Testis (tissue), 3 donors: ENCODE measurements around the gene PSMC3IP. TPM values are rescaled to one million over a fixed set of nuclear protein-coding genes. Genes with fewer than 3 reads are reported as not detected.
A peak's percentile ranks its signal among the peaks of the same experiment; 100 is the strongest.
"Not testable (repeated sequence)": the region's sequence is repeated elsewhere in the genome, so short reads cannot be mapped to it uniquely, and the experiment has no call there.

Experiments
- DNase-seq: peaks from one replicate; pipeline ENCODE4 v3.0.0-alpha.2; 2019
- H3K27ac ChIP-seq, 2 donors: fragments of 200-600 bp; sonication (generic); one replicate each; pipeline ENCODE4 v1.5.1; 2019
- H3K27me3 ChIP-seq: fragments of 200-600 bp; sonication (generic); one replicate; pipeline ENCODE4 v1.5.1; 2019
- H3K36me3 ChIP-seq: fragments of 200-600 bp; sonication (generic); one replicate; pipeline ENCODE4 v1.5.1; 2017; ENCODE audit warnings: low read depth; ENCODE audit errors: missing control alignments
- H3K4me1 ChIP-seq: fragments of 200-600 bp; sonication (generic); one replicate; pipeline ENCODE4 v1.5.1; 2019
- H3K4me3 ChIP-seq, 2 donors: fragments of 200-600 bp; sonication (generic); one replicate each; pipeline ENCODE4 v1.5.1; 2017 to 2019
- H3K9me3 ChIP-seq: fragments of 200-600 bp; sonication (generic); one replicate; pipeline ENCODE4 v1.5.1; 2017
- CTCF ChIP-seq, 3 experiments: fragments of 450-650 bp in 2 of 3; fragments of 200-600 bp in 1 of 3; sonication (generic) in 1 of 3; IDR thresholded peaks; one replicate each; pipeline ENCODE4 v1.5.1; 2016 to 2019; ENCODE audit warnings: antibody characterized with exemption in 3 of 3, mild to moderate bottlenecking in 2 of 3, moderate library complexity in 1 of 3
- POLR2A ChIP-seq: fragments of 450-650 bp; IDR thresholded peaks from one replicate; pipeline ENCODE4 v1.6.1; 2017; ENCODE audit warnings: antibody characterized with exemption, mild to moderate bottlenecking, moderate library complexity
- WGBS, 2 donors: methylation state at CpG; one replicate each; pipeline ENCODE4 v1.1.5; 2018; 5-methylcytosine and 5-hydroxymethylcytosine counted together
- intact Hi-C: fragments of 100-400 bp; cut with DNase I; formaldehyde crosslinking; loops from one replicate; pipeline ENCODE4 v1.15.1; 2023; ENCODE audit warnings: low total_unique reads
- polyA plus RNA-seq: library from polyadenylated mRNA; stranded (reverse); fragments of 350-450 nt; fragmentation: Illumina TruSeq; extraction: RNeasy Lipid Tissue Mini Kit (QIAGEN cat#74804); gene quantifications from one replicate; pipeline ENCODE4 v1.2.3, GENCODE V29; 2014; ENCODE audit warnings: low read depth, low replicate concordance; ENCODE audit not compliant: insufficient read depth
- total RNA-seq, 2 donors: library from RNA; depleted of rRNA; stranded (reverse); fragments of >200 nt; gene quantifications; one replicate each; pipeline ENCODE4 v1.2.3, GENCODE V29; 2016

Gene PSMC3IP
- total and polyA plus RNA-seq, 3 donors from 2014 or later = 17.2 to 45.3 (median 27.2) TPM

DNA sequence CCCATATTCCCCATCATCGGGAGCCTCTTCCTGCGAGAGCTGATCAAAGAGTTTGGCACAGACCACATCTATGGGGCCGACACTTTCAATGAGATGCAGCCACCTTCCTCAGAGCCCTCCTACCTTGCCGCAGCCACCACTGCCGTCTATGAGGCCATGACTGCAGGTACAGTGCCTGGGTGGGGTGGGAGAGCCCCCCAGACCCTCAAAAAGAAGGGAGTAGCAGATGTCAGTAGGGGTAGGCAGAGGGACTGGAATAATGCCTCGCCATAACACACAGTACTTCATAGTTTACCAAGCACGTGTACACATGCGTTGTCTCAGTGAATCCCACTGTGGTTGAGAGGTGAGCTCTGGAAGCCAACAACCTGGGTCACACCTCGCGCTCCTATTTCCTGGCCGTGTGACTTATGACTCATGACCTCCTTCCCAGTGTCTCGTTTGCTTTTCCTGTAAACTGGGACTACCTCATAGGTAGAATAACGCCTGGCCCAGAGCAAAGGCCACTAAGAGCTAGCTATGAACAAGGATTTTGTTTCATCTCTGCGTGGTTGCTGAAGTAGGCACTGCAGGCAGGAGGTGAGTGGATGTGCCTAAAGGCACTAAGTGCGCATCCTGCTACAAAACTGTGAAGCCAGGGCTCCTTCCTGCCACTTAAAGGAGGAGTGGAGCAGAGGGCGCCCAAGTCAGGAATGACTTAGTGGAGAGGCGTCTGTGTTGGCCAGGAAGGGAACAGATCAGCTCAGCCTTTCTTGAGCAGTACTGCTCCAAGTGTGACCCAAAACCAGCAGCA, 36.3 kb downstream of the PSMC3IP start:
- intact Hi-C loops = no loop called here
- no peak overlapping the region for H3K4me3 ChIP-seq

GRCh38 chr17:42540558-42540957, 37.0 kb downstream of the PSMC3IP start:
- H3K9me3 ChIP-seq, DNase-seq, H3K36me3 ChIP-seq, H3K27me3 ChIP-seq, intact Hi-C loops, H3K4me3 ChIP-seq, H3K27ac ChIP-seq: not testable (repeated sequence)
- whole genome bisulfite sequencing, 2 donors = 84 to 87% methylated on average over 4 of the region's 4 CpGs
- peaks cover 13% of the 10 kb centered on the region for H3K4me1 ChIP-seq

More for the DNA sequence above, 36.3 kb downstream of the PSMC3IP start:
- H3K9me3 ChIP-seq = no peaks in the 10 kb centered on the region
- H3K27me3 ChIP-seq = no peaks in the 10 kb centered on the region
- H3K27ac ChIP-seq = no peak overlapping the region
- H3K36me3 ChIP-seq = no peaks in the 10 kb centered on the region
- no peak for DNase-seq
- TF ChIP-seq CTCF (IDR thresholded peaks at IDR 0.05) (no peak), POLR2A (no peak)
- H3K4me1 ChIP-seq = peaks cover 10% of the 10 kb centered on the region
- WGBS, 2 donors = 86 to 88% methylated on average over 17 of the region's 17 CpGs

- Histone ChIP-seq H3K36me3 (no peaks in the 10 kb centered on the region), H3K27me3 (no peaks in the 10 kb centered on the region), H3K4me1 (peaks cover 17% of the 10 kb centered on the region), H3K27ac (no peak overlapping the region), H3K9me3 (no peaks in the 10 kb centered on the region), H3K4me3 (no peak overlapping the region)
- WGBS, 2 donors = 94% methylated on average over 7 to 14 of the region's 14 CpGs
- TF ChIP-seq CTCF (IDR thresholded peaks at IDR 0.05) = no peak
- no peak for TF ChIP-seq POLR2A
- no peak for DNase-seq
- intact Hi-C loops = no loop called here
Observed at GRCh38 chr17:42538482-42538881, 39.0 kb downstream of the PSMC3IP start.

DNA sequence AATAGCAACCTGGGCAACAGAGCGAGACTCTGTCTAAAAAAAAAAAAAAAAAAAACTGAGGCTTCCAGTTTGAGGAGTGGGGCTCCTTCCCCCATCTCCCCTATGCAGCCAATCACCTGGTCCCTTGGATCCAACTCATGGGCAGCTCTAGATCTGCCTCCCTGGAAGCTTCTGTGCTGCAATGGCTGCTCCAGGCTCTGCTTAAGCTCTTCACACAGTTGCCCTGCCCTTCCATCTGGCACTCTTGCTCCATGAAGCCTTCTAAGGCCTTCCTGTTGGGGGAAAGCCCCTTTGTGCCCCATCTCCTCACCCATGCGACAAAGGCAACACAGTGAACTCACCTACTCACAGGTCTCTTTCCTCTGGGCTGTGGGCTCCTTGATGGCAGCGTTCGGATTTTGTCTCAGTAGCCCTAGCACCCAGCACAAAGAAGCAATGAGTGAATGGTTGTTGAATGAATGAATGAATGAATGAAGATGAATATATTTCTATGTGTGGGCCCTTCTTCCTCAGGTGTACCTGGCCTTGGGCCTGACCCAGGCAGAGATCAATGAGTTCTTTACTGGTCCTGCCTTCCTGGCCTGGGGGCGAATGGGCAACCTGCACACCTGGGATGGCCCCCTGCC, 39.6 kb downstream of the PSMC3IP start:
- 81 to 84% methylated on average over 5 of the region's 5 CpGs for WGBS, 2 donors
- Histone ChIP-seq H3K9me3 (no peaks in the 10 kb centered on the region), H3K4me1 (peaks cover 17% of the 10 kb centered on the region), H3K4me3 (no peak overlapping the region), H3K27ac (no peak overlapping the region), H3K27me3 (no peaks in the 10 kb centered on the region), H3K36me3 (no peaks in the 10 kb centered on the region)
- no peak for TF ChIP-seq CTCF (IDR thresholded peaks at IDR 0.05)
- no peak for TF ChIP-seq POLR2A
- intact Hi-C loops = no loop called here
- no peak for DNase-seq

GRCh38 chr17:42537156-42537805, 40.2 kb downstream of the PSMC3IP start:
- H3K9me3 ChIP-seq = no peaks in the 10 kb centered on the region
- no peak for DNase-seq
- H3K27me3 ChIP-seq = no peaks in the 10 kb centered on the region
- no peaks in the 10 kb centered on the region for H3K36me3 ChIP-seq
- no peak for TF ChIP-seq CTCF (IDR thresholded peaks at IDR 0.05)
- TF ChIP-seq POLR2A = no peak
- peaks cover 17% of the 10 kb centered on the region for H3K4me1 ChIP-seq
- WGBS, 2 donors = 61 to 69% methylated on average over 20 to 30 of the region's 31 CpGs
- H3K27ac ChIP-seq = peak overlapping the region; percentile 33 to 97
- H3K4me3 ChIP-seq = peak overlapping the region; percentile 71 to 83
- intact Hi-C loops = no loop called here
